Inferior parietal cortex (tissue), 1 donor: ENCODE results near the gene RNF207.

Experiments used
- DNase-seq: peaks from one replicate; pipeline ENCODE4 v3.0.0-alpha.2; 2016; ENCODE audit errors: extremely low spot score

The RNF207 gene

GRCh38 chr1:6234502-6235295, 28.8 kb downstream of the RNF207 start:
- no peak for DNase-seq

- DNase-seq: no peak
Observed at GRCh38 chr1:6235296-6235677, 29.4 kb downstream of the RNF207 start.

- no peak for DNase-seq
Observed at GRCh38 chr1:6237093-6237492, 31.2 kb downstream of the RNF207 start.

- no peak for DNase-seq
Observed at GRCh38 chr1:6239213-6239752, 33.4 kb downstream of the RNF207 start.

- no peak for DNase-seq
Observed at GRCh38 chr1:6239950-6240768, 34.2 kb downstream of the RNF207 start.

GRCh38 chr1:6241107-6241886, 35.4 kb downstream of the RNF207 start:
- no peak for DNase-seq

GRCh38 chr1:6241887-6242740, 36.2 kb downstream of the RNF207 start:
- no peak for DNase-seq

GRCh38 chr1:6243053-6243834, 37.3 kb downstream of the RNF207 start:
- DNase-seq: no peak

GRCh38 chr1:6243993-6244392, 38.1 kb downstream of the RNF207 start, which contains the start of gene HES3:
TSS of gene HES3 (plus strand) at chr1:6244179. CDS start at chr1:6244366, 187 bp downstream.
- no peak for DNase-seq

GRCh38 chr1:6244401-6245049, 38.6 kb downstream of the RNF207 start:
- DNase-seq: no peak

- peak; percentile 56 for DNase-seq
Observed at GRCh38 chr1:6245086-6245868, 39.4 kb downstream of the RNF207 start.

GRCh38 chr1:6245869-6246496, 40.1 kb downstream of the RNF207 start:
- DNase-seq: no peak

GRCh38 chr1:6246497-6247467, 40.9 kb downstream of the RNF207 start:
- DNase-seq: peak; percentile 72

- DNase-seq: no peak
Observed at GRCh38 chr1:6247651-6248050, 41.7 kb downstream of the RNF207 start.

GRCh38 chr1:6248161-6248776, 42.4 kb downstream of the RNF207 start:
- DNase-seq: no peak

GRCh38 chr1:6248932-6249738, 43.2 kb downstream of the RNF207 start:
- no peak for DNase-seq
